Loucy (cell line): Measurements from ENCODE around the gene TIAM1.

Experiments
- CTCF ChIP-seq: fragments of 200-600 bp; sonication (generic); conservative IDR thresholded peaks from 2 replicates; pipeline ENCODE4 v1.5.1; 2014; ENCODE audit warnings: mild to moderate bottlenecking, antibody characterized with exemption, low read length
- EZH2phosphoT487 ChIP-seq: fragments of 200-600 bp; IDR thresholded peaks from 2 replicates; pipeline ENCODE4 v1.6.1; 2018; ENCODE audit warnings: antibody characterized with exemption, mild to moderate bottlenecking, moderate library complexity, borderline replicate concordance

GRCh38 chr21:31236528-31236927 is 107.5 kb downstream of the TIAM1 start:
- no peak for TF ChIP-seq CTCF
- no peak for TF ChIP-seq EZH2phosphoT487
